MM.1S (cell line): ENCODE measurements around the gene FRMPD2.
"Not testable (repeated sequence)": the region's sequence is repeated elsewhere in the genome, so short reads cannot be mapped to it uniquely, and the experiment has no call there.

Experiments used
- EZH2 ChIP-seq: fragments of 300-600 bp; sonication (generic); optimal IDR thresholded peaks from 2 replicates; pipeline ENCODE3; 2017; ENCODE audit warnings: low read depth, mild to moderate bottlenecking, antibody characterized with exemption, low read length, mixed read lengths
- TF ChIP-seq, protein P1 (sequence below): fragments of 300-600 bp; sonication (generic); IDR thresholded peaks from 2 replicates; pipeline ENCODE4 v1.5.1; 2016; ENCODE audit warnings: antibody characterized with exemption, low read length, mixed read lengths

DNA sequence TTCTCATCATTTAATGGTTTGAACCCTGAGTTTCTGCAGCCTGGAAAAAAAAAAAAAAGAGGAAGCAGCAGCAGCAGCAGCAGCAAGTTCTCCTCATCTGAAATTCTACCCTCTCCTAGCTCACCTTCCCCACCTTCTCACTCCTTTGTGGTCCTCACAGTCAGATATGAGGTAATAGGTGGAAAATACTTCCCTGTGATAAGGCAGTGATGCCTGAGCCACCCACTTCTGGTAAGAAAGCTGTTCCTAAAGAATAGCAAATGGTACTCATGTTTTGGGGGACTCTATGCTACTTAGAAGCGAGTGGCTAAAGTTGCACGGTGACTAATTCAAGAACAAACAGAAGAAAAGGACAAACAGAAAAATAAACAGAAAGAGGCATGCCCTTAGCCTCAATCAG, 148.2 kb downstream of the FRMPD2 start:
- TF ChIP-seq, protein P1, sequence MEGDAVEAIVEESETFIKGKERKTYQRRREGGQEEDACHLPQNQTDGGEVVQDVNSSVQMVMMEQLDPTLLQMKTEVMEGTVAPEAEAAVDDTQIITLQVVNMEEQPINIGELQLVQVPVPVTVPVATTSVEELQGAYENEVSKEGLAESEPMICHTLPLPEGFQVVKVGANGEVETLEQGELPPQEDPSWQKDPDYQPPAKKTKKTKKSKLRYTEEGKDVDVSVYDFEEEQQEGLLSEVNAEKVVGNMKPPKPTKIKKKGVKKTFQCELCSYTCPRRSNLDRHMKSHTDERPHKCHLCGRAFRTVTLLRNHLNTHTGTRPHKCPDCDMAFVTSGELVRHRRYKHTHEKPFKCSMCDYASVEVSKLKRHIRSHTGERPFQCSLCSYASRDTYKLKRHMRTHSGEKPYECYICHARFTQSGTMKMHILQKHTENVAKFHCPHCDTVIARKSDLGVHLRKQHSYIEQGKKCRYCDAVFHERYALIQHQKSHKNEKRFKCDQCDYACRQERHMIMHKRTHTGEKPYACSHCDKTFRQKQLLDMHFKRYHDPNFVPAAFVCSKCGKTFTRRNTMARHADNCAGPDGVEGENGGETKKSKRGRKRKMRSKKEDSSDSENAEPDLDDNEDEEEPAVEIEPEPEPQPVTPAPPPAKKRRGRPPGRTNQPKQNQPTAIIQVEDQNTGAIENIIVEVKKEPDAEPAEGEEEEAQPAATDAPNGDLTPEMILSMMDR: not testable (repeated sequence)
- not testable (repeated sequence) for TF ChIP-seq EZH2
